WTC11 (cell line): ENCODE measurements around the gene TTLL10. TPM values are rescaled to one million over a fixed set of nuclear protein-coding genes. Genes with fewer than 3 reads are reported as not detected.

Experiments
- ATAC-seq: fragments of 200-7000 bp; cut with Tn5 transposase; 2 replicates; pipeline ENCODE4 v1.10.0; 2021; ENCODE audit warnings: mild to moderate bottlenecking, moderate library complexity
- CTCF ChIA-PET: fragments of 300-600 bp; sonication (Branson Sonifier 250); formaldehyde crosslinking; loops from one replicate; lab custom pipeline; 2021; ENCODE audit warnings: antibody characterized with exemption; lab: Charles Lee
- POLR2A ChIA-PET: fragments of 350-600 bp; sonication (Branson Sonifier 250); formaldehyde crosslinking; loops from one replicate; lab custom pipeline; 2021; ENCODE audit warnings: antibody characterized with exemption; lab: Charles Lee
- DNase-seq: peaks from one replicate; pipeline ENCODE4 v3.0.0; 2021; ENCODE audit warnings: low spot score
- H3K27ac Mint-ChIP-seq: 2 replicates; pipeline ENCODE4 v1.8.0; 2021; ENCODE audit warnings: mixed read lengths
- H3K27me3 Mint-ChIP-seq: 2 replicates; pipeline ENCODE4 v1.8.0; 2021; ENCODE audit warnings: low read depth, mild to moderate bottlenecking, moderate library complexity, mixed read lengths
- H3K36me3 Mint-ChIP-seq: 2 replicates; pipeline ENCODE4 v1.8.0; 2021; ENCODE audit warnings: mixed read lengths
- H3K4me1 Mint-ChIP-seq: 2 replicates; pipeline ENCODE4 v1.8.0; 2022; ENCODE audit warnings: mixed read lengths
- H3K4me3 Mint-ChIP-seq: 2 replicates; pipeline ENCODE4 v1.8.0; 2021; ENCODE audit warnings: mild to moderate bottlenecking, moderate library complexity, mixed read lengths
- H3K9me3 Mint-ChIP-seq: 2 replicates; pipeline ENCODE4 v1.8.0; 2021; ENCODE audit warnings: mixed read lengths
- CREM ChIP-seq: sonication (generic); formaldehyde crosslinking; IDR thresholded peaks from 2 replicates; pipeline ENCODE4 v1.8.1; 2022; ENCODE audit warnings: mild to moderate bottlenecking, missing genetic modification reagents, moderate library complexity
- EMX1 ChIP-seq: fragments of 250-450 bp; sonication (Bioruptor Pico); IDR thresholded peaks from 2 replicates; pipeline ENCODE4 v1.8.0; 2021; ENCODE audit warnings: mild to moderate bottlenecking
- NFYB ChIP-seq: sonication (generic); formaldehyde crosslinking; conservative IDR thresholded peaks from 2 replicates; pipeline ENCODE4 v1.8.0; 2022; ENCODE audit warnings: low read depth, missing genetic modification reagents
- NR3C1 ChIP-seq: sonication (generic); formaldehyde crosslinking; conservative IDR thresholded peaks from 2 replicates; pipeline ENCODE4 v1.8.1; 2023; ENCODE audit warnings: low read depth, mild to moderate bottlenecking, missing genetic modification reagents
- RELA ChIP-seq: sonication (generic); formaldehyde crosslinking; IDR thresholded peaks from 2 replicates; pipeline ENCODE4 v1.8.1; 2022; ENCODE audit warnings: missing genetic modification reagents, mild to moderate bottlenecking, borderline replicate concordance
- SP1 ChIP-seq: sonication (generic); formaldehyde crosslinking; conservative IDR thresholded peaks from 2 replicates; pipeline ENCODE4 v1.8.1; 2022; ENCODE audit warnings: missing genetic modification reagents
- ZNF121 ChIP-seq: sonication (generic); formaldehyde crosslinking; IDR thresholded peaks from 2 replicates; pipeline ENCODE4 v1.8.0; 2023; ENCODE audit warnings: missing genetic modification reagents
- ZNF138 ChIP-seq: sonication (generic); formaldehyde crosslinking; conservative IDR thresholded peaks from 2 replicates; pipeline ENCODE4 v1.8.1; 2022; ENCODE audit warnings: mild to moderate bottlenecking, moderate library complexity, missing genetic modification reagents
- ZNF425 ChIP-seq: fragments of 250-450 bp; sonication (Bioruptor Pico); conservative IDR thresholded peaks from 2 replicates; pipeline ENCODE4 v1.9.0; 2021; ENCODE audit warnings: mild to moderate bottlenecking
- total RNA-seq: library from RNA; stranded (reverse); gene quantifications from 3 replicates; pipeline ENCODE4 v1.2.3, GENCODE V29; 2021
- TF ChIP-seq, protein P1 (sequence below): sonication (generic); formaldehyde crosslinking; IDR thresholded peaks from 2 replicates; pipeline ENCODE4 v1.8.0; 2022; ENCODE audit warnings: mild to moderate bottlenecking, missing genetic modification reagents
- TF ChIP-seq, protein P2 (sequence below): sonication (generic); formaldehyde crosslinking; IDR thresholded peaks from 2 replicates; pipeline ENCODE4 v1.8.0; 2022; ENCODE audit warnings: mild to moderate bottlenecking, missing genetic modification reagents
- TF ChIP-seq, protein P3 (sequence below): sonication (generic); formaldehyde crosslinking; IDR thresholded peaks from 2 replicates; pipeline ENCODE4 v1.8.0; 2023; ENCODE audit warnings: missing genetic modification reagents, mild to moderate bottlenecking, borderline replicate concordance
- TF ChIP-seq, protein P4 (sequence below): sonication (generic); formaldehyde crosslinking; IDR thresholded peaks from 2 replicates; pipeline ENCODE4 v1.8.0; 2022; ENCODE audit warnings: mild to moderate bottlenecking, missing genetic modification reagents
- TF ChIP-seq, protein P5 (sequence below): sonication (generic); formaldehyde crosslinking; conservative IDR thresholded peaks from 2 replicates; pipeline ENCODE4 v1.8.1; 2022; ENCODE audit warnings: mild to moderate bottlenecking, missing genetic modification reagents
- TF ChIP-seq, protein P6 (sequence below): sonication (generic); formaldehyde crosslinking; IDR thresholded peaks from 2 replicates; pipeline ENCODE4 v1.8.0; 2022; ENCODE audit warnings: mild to moderate bottlenecking, missing genetic modification reagents
- TF ChIP-seq, protein P7 (sequence below): fragments of 250-450 bp; sonication (Bioruptor Pico); IDR thresholded peaks from 2 replicates; pipeline ENCODE4 v1.9.0; 2021; ENCODE audit warnings: mild to moderate bottlenecking

TTLL10 gene
- total RNA-seq, 1 experiment from 2014 or later: 1.1 TPM

DNA sequence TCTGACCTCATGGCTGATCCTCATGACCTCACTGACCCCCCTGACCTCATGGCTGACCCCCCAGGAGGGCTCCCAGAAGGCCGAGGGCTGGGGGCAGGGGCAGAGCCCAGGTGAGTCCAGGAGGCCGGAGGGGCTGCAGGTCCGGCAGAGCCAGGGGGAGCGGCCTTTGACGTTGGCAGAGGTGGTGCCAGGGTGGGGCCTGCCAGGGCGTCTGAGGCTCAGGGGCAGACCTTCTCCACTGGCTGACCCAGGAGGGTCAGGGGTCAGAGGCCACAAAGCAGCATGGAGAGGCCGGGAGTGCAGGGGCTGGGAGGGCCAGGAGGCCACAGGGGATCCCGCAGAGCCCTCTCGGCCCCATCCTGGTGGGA is 28.1 kb upstream of the TTLL10 start:
- H3K9me3 Mint-ChIP-seq: no peaks in the 10 kb centered on the region
- no peak for TF ChIP-seq CREM
- TF ChIP-seq, protein P1, sequence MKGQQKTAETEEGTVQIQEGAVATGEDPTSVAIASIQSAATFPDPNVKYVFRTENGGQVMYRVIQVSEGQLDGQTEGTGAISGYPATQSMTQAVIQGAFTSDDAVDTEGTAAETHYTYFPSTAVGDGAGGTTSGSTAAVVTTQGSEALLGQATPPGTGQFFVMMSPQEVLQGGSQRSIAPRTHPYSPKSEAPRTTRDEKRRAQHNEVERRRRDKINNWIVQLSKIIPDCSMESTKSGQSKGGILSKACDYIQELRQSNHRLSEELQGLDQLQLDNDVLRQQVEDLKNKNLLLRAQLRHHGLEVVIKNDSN: no peak
- TF ChIP-seq, protein P2, sequence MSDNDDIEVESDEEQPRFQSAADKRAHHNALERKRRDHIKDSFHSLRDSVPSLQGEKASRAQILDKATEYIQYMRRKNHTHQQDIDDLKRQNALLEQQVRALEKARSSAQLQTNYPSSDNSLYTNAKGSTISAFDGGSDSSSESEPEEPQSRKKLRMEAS (CRISPR knock-in tag): no peak
- TF ChIP-seq, protein P3, sequence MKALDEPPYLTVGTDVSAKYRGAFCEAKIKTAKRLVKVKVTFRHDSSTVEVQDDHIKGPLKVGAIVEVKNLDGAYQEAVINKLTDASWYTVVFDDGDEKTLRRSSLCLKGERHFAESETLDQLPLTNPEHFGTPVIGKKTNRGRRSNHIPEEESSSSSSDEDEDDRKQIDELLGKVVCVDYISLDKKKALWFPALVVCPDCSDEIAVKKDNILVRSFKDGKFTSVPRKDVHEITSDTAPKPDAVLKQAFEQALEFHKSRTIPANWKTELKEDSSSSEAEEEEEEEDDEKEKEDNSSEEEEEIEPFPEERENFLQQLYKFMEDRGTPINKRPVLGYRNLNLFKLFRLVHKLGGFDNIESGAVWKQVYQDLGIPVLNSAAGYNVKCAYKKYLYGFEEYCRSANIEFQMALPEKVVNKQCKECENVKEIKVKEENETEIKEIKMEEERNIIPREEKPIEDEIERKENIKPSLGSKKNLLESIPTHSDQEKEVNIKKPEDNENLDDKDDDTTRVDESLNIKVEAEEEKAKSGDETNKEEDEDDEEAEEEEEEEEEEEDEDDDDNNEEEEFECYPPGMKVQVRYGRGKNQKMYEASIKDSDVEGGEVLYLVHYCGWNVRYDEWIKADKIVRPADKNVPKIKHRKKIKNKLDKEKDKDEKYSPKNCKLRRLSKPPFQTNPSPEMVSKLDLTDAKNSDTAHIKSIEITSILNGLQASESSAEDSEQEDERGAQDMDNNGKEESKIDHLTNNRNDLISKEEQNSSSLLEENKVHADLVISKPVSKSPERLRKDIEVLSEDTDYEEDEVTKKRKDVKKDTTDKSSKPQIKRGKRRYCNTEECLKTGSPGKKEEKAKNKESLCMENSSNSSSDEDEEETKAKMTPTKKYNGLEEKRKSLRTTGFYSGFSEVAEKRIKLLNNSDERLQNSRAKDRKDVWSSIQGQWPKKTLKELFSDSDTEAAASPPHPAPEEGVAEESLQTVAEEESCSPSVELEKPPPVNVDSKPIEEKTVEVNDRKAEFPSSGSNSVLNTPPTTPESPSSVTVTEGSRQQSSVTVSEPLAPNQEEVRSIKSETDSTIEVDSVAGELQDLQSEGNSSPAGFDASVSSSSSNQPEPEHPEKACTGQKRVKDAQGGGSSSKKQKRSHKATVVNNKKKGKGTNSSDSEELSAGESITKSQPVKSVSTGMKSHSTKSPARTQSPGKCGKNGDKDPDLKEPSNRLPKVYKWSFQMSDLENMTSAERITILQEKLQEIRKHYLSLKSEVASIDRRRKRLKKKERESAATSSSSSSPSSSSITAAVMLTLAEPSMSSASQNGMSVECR: no peak
- TF ChIP-seq, protein P4, sequence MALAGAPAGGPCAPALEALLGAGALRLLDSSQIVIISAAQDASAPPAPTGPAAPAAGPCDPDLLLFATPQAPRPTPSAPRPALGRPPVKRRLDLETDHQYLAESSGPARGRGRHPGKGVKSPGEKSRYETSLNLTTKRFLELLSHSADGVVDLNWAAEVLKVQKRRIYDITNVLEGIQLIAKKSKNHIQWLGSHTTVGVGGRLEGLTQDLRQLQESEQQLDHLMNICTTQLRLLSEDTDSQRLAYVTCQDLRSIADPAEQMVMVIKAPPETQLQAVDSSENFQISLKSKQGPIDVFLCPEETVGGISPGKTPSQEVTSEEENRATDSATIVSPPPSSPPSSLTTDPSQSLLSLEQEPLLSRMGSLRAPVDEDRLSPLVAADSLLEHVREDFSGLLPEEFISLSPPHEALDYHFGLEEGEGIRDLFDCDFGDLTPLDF (CRISPR knock-in tag): no peak
- no peak for TF ChIP-seq SP1 (CRISPR knock-in tag)
- TF ChIP-seq NFYB (CRISPR knock-in tag): no peak
- TF ChIP-seq ZNF121: no peak
- TF ChIP-seq EMX1 (CRISPR knock-in tag): no peak
- TF ChIP-seq, protein P5, sequence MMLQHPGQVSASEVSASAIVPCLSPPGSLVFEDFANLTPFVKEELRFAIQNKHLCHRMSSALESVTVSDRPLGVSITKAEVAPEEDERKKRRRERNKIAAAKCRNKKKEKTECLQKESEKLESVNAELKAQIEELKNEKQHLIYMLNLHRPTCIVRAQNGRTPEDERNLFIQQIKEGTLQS: no peak
- no peak for TF ChIP-seq RELA (CRISPR knock-in tag)
- TF ChIP-seq NR3C1 (CRISPR knock-in tag): no peak
- TF ChIP-seq, protein P6, sequence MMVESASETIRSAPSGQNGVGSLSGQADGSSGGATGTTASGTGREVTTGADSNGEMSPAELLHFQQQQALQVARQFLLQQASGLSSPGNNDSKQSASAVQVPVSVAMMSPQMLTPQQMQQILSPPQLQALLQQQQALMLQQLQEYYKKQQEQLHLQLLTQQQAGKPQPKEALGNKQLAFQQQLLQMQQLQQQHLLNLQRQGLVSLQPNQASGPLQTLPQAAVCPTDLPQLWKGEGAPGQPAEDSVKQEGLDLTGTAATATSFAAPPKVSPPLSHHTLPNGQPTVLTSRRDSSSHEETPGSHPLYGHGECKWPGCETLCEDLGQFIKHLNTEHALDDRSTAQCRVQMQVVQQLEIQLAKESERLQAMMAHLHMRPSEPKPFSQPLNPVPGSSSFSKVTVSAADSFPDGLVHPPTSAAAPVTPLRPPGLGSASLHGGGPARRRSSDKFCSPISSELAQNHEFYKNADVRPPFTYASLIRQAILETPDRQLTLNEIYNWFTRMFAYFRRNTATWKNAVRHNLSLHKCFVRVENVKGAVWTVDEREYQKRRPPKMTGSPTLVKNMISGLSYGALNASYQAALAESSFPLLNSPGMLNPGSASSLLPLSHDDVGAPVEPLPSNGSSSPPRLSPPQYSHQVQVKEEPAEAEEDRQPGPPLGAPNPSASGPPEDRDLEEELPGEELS: no peak
- TF ChIP-seq, protein P7, sequence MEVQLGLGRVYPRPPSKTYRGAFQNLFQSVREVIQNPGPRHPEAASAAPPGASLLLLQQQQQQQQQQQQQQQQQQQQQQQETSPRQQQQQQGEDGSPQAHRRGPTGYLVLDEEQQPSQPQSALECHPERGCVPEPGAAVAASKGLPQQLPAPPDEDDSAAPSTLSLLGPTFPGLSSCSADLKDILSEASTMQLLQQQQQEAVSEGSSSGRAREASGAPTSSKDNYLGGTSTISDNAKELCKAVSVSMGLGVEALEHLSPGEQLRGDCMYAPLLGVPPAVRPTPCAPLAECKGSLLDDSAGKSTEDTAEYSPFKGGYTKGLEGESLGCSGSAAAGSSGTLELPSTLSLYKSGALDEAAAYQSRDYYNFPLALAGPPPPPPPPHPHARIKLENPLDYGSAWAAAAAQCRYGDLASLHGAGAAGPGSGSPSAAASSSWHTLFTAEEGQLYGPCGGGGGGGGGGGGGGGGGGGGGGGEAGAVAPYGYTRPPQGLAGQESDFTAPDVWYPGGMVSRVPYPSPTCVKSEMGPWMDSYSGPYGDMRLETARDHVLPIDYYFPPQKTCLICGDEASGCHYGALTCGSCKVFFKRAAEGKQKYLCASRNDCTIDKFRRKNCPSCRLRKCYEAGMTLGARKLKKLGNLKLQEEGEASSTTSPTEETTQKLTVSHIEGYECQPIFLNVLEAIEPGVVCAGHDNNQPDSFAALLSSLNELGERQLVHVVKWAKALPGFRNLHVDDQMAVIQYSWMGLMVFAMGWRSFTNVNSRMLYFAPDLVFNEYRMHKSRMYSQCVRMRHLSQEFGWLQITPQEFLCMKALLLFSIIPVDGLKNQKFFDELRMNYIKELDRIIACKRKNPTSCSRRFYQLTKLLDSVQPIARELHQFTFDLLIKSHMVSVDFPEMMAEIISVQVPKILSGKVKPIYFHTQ (CRISPR knock-in tag): no peak
- TF ChIP-seq ZNF138 (CRISPR knock-in tag): no peak
- TF ChIP-seq ZNF425 (CRISPR knock-in tag): no peak
- TF ChIP-seq, all 79 proteins: peak for 0
- DNase-seq (no peak), ATAC-seq (no peak)
- Mint-ChIP-seq H3K4me3 (no peak overlapping the region), H3K27ac (no peak overlapping the region), H3K4me1 (peaks cover 6% of the 10 kb centered on the region; the same call in 1 of the 2 replicates), H3K27me3 (no peaks in the 10 kb centered on the region; the same call in 1 of the 2 replicates), H3K36me3 (no peaks in the 10 kb centered on the region)
- POLR2A ChIA-PET: no interaction called here
- CTCF ChIA-PET: no interaction called here
